NAMALWA (cell line): ENCODE data around the gene NIPBL.
"Not testable (repeated sequence)": the region's sequence is repeated elsewhere in the genome, so short reads cannot be mapped to it uniquely, and the experiment has no call there.

ENCODE experiments used
- DNase-seq: peaks from one replicate; pipeline ENCODE4 v3.0.0-alpha.2; 2015; ENCODE audit warnings: low spot score

NIPBL gene

DNA sequence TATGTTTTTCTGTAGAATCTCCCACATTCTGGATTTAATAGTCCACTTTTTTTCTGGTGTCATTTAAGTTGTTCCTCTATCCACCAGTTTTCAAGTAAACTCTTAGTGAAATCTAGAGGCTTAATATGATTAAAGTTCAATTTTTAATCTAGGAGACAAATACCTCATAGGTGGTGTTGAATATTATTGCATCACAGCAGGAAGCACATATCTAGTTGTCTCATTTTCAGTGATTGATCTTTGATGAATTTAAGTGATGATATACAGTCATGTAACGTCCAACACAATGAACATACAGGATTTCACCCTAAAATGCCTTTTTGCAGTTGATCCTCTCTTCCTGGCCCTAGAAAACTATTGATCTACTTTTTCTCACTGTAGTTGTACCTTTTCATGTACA is 152.3 kb downstream of the NIPBL start:
- DNase-seq = no peak

DNA sequence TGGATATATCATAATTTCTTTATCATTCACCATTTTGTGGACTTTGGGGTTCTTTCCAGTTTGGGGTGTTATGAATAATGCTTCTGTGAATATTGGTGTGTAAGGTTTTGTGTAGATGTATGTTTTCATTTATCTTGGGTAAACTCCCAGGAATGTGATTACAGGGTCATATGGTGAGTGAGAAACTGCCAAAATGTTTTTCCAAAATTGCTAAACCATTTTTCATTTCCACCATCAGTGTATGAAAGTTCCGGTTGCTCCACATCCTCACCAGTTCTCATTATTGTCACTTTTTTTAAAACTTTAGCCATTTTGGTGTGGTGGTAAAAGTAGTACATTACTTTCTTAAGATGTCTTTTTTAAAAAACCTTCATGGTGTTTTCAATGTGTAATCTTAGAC is 152.9 kb downstream of the NIPBL start:
- no peak for DNase-seq

DNA sequence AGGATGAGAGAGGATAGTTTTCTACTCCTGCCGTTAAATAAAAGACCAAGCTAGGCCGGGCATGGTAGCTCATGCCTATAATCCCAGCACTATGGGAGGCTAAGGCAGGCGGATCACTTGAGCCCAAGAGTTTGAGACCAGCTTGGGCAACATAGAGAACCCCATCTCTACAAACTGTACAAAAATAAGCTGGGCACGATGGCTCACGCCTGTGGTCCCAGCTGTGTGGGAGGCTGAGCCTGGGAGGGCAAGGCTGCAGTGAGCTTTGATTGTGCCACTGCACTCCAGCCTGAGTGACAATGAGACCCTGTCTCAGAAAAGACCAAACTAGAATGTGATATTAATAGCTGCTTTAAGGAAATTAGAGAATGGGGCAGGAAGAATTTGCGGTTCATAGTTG is 158.4 kb downstream of the NIPBL start:
- DNase-seq = no peak

DNA sequence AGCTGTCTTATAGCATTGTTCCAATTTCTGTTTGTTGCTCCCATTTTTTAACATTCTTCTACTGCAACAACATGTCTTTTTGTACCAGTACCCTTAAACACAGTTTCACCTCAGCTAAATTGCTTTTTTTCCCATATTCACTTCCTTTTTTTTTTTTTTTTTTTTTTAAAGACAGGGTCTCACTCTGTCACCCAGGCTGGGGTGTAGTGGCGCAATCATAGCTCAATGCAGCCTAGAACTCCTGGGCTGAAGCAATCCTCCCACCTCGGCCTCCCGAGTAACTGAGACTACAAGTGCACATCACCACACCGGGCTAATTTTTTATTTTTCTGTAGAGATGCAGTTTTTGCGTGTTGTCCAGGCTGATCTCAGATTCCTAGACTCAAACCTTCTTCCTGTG is 161.3 kb downstream of the NIPBL start:
- DNase-seq = no peak

DNA sequence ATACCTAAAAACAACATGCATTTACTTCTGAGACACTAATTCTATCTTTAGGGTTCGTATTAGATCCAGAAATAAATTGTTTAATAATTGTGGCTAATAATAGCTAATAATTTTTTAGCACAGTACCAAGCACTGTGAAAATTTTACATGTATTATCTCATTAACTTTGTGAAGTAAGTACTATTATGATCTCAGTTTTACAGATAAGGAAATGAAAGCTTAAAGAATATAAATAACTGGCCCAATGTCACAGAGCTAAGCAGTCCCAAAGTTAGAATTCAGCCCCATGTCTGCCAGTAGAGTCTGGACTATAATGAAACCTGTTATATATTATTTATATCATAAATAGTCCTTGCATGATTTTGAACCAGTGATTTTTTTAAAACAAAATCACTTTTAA is 163.3 kb downstream of the NIPBL start:
- no peak for DNase-seq

DNA sequence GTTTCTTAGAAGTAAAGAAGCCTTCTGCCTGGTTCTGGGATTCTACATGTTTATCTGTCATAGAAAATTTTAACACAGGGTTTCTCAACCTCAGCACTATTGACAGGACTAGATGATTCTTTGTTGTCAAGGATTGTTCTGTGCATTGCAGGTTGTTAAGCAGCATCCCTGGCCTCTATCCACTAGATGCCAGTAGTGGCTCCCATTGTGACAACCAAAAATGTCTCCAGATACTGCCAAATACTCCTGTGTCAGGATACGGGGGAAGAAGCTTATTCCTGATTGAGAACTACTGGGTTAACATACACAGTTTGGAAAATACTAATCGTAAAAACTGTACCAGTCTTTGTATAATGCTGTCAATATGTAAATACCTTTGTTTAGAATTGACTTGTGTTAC is 167.1 kb downstream of the NIPBL start:
- peak; percentile 11 for DNase-seq

DNA sequence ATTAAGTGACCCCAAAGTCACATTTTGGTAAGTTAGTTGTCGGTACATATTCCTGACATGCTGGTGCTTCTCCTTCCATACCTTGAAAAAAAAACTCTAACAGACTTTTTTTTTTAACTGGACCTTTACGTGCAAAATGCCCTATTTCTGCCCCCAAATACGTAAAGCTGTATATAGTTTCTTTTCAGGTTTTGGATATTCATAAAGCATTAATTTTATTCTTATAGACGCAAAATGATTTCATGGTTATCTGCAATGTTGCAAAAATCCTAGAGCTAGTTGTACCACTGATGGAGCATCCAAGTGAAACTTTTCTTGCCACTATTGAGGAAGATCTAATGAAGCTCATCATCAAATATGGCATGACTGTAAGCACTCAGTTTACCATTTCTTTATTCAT is 167.6 kb downstream of the NIPBL start:
- no peak for DNase-seq

DNA sequence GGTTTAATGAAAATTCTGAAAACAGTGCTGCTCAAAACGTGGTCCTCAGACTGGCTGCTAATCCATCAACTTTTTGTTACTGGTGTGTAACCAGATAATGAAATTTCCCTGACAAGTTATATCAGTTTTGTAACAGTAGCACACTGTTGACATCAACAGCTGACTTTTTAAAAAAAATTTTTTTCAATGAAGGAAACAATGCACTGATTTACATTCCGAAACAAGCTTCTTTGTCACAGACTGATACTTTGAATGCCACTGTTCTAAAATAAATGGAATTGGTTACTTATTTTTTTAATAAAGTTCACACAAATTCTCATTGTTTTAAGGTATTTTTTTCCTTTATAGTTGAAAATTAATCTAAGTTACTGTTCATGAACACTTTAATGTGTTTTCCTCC is 169.1 kb downstream of the NIPBL start:
- DNase-seq = no peak

DNA sequence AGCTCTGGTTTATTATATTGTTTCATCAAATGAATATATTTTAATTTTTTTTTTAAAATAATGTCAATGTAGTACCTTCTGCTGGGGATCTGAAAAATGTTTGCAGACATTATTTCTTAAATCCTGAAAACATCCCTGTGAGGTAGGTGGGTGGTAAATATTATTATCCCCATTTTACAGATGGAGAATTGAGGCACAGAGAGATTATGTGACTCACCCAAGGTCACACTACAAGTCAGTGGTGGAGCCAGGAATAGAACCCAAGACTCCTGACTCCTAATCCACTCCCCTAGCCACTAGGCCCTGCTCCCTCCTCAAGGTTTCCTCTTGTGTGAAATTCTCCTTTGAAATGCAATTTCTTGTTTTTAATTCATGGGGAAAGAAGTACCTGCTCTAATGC is 171.4 kb downstream of the NIPBL start:
- DNase-seq = no peak

DNA sequence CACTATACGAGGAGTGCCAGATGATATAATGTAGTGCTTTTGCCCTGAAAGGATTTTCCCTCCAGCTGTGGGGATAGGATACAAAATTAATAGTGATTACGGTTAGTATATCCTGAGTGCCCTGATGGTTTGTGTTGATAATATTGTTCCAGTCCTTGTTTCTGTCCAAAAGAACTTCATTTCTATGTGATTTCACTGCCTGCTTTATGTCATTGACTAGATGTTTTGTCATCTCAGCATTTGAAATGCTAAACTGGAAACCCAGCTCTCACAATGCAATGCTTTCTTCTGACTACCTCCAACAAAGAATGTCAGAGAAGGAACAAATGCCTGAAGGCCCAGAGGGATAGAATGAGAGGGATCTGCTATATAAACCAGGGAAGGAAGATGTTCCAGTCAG is 177.8 kb downstream of the NIPBL start:
- no peak for DNase-seq

DNA sequence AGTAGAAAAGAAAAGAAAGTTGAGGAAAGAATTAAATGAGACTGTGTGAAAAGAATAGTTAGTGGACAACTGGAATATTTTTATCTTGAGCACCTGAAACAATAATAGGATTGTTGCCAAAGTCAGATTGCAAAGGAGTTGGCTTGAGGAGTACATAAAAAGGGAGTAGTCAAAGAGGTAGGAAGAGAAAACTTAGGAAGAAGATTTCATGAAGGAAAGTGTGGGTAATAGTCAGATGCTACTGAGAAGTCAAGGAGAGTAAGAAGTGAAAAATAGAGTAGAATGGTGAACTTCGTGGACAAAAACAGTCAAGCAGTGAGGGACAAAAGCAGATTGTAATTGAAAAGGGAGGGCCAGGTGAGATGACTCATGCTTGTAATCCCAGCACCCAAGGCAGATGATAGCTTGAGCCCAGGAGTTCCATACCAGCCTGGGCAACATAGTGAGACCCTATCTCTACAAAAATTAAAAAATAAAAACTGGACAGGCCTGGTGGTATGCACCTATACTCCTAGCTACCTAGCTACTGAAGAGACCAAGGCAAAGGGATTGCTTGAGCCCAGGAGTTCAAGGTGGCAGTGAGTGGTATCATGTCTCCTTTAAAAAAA is 178.9 kb downstream of the NIPBL start:
- no peak for DNase-seq

DNA sequence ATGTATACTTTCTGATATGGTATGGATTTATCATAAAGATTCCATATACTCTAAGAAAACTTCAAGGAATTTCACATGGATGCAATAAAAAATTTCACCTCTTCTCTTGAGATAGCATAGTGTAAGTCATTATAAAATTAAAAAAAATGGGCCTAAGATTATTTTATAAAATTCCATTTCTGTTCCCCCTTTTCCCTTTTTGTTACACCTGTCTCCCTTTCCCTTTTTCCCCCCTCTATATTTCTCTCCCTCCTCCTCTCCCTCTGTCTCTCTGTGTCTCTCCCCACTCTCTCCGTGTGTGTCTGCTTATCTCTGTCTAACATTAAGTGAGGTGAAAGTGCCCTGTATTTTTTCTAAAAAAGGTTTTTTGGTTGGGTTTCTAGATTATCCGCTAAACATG is 180.2 kb downstream of the NIPBL start:
- DNase-seq = no peak

DNA sequence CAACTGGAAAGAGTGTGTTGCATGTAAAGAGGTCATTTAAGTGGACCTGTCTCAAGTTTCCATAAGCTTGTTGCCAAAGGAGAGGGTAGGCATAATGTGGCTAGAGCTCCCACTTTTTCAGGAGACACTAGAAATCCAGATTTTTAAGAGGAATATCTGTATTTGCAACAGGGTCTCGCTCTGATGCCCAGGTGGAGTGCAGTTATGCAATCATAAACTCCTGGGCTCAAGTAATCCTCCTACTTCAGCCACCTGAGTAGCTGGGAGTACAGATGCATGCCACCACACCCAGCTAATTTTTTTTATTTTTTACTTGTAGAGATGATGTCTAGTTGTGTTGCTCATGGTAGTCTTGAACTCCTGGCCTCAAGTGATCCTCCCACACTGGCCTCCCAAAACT is 183.5 kb downstream of the NIPBL start:
- DNase-seq = no peak

DNA sequence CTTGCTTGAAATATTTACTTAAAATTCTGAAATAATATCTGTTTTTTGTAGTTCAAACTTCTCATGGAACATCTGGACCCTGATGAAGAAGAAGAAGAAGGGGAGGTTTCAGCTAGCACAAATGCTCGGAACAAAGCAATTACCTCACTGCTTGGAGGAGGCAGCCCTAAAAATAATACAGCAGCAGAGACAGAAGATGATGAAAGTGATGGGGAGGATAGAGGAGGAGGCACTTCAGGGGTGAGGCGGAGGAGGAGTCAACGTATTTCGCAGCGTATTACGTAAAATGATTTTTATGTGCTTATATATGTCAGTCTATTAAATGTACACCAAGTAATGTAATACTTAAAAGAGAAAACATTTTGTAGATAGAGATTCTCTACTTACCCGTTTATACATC is 187.2 kb downstream of the NIPBL start:
- DNase-seq = no peak

DNA sequence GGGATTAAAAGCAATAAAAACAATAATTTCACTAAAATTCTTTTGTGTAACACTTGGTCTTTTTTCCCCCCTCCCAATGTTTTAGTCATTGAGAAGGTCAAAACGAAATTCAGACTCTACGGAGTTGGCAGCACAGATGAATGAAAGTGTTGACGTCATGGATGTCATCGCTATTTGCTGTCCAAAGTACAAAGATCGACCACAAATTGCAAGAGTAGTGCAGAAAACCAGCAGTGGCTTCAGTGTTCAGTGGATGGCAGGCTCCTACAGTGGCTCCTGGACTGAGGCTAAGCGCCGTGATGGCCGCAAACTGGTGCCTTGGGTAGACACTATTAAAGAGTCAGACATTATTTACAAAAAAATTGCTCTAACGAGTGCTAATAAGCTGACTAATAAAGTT is 187.9 kb downstream of the NIPBL start:
- no peak for DNase-seq

DNA sequence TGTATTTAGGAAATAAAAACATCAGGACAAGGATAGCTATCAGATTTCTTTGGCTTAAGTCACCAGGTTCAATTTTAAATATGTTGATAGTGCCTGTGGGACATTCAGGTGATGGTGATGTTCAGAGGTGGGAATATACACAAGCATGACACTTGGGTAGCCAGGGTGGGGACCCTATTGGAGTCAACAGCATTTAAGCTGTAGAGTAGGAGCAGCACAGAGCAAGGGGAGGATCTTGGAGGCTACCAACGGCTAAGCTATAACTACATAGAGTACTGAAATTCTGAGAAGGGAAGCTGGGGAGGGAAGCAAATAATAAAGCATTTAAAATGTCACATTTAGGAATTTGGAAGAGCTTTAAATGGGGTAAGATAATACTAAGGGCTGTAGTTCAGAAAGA is 194.9 kb downstream of the NIPBL start:
- DNase-seq = no peak

DNA sequence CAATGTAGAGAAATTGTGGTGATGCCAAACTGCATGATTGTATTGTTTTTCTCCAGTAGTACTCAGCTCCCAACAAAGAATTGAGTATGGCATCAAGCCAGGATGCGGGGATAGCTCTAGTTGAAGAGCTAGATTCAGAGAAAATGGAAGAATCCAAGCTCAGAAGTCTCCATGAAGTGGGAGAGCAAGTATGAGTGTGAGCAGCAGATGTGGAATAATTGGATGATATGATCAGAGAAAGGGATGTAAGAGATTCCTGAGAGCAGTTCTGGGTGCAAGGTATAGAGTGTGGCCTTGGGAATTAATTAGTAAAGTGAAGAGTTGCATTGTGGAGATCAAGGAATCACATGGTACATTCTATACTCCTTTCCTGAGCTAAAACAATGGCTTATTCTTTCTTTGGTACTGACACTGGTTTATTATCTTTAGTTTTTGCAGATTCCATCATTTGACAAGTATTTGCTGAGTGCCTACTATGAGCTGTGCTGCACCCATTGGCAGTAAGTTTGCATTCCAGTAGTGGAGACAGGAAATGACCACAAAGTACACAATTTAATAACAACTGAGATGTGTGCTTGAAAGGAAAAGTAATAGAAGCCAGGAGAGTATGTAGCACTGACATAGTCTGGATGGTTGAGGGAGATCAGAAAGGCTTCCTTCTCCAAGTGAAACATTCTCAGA is 195.5 kb downstream of the NIPBL start:
- no peak for DNase-seq

DNA sequence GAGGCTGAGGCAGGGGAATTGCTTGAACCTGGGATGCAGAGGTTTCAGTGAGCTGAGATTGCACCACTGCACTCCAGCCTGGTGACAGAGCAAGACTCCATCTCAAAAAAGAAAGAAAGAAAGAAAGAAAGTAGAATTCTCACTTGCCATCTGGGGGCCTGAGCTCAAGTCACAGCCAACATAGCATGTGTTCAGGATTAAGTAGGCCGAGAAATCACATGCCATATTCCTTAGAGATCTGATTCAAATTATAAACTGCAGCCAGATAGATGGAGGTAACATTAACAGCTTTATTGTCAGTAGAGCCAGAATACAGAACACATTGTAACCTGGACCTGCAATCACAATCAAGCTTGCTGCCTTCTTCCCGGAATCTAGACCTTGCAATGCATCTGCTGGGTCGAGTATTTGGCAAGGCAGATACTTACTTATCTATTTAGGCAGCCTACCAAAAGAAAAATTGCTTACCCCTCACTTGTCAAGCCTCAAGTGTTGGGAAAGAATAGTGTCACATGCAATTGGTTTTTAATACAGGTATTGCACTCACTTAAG is 198.9 kb downstream of the NIPBL start:
- DNase-seq = no peak

DNA sequence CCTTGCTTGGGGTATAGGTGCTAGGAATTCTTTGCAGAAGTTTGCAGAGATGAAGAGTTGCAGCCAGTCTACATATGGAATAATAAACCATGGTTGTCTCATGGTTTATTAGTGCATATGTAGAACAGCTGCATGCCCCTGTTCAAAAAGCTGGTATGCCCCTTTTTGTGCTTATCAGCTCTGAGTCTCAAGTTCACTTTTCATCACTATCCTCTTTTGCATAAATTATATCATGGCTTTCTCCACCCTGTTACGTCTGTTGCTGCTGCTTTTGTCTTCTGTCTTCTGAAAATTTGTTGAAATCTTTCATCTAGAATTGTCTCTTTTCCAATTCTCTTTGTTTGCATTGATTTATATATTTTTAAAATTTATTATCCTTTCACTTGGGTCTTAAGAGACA is 200.6 kb downstream of the NIPBL start:
- DNase-seq = no peak

DNA sequence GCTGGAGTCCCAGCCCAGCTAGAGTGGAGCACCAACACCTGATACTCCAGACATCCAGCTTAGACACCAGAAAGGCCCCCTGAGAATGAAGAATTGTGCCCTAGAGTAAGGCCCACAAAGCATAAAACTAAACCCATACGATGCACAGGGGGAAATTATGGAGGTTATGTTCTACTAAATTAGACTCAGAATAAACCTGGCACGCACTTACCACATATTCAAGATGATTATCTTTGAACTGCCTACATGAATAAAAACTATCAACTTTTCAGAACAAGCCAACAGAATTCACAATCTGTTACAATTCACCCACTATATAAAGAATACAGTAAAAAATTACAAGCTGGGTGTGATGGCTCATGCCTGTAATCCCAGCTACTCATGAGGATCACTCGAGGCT is 204.1 kb downstream of the NIPBL start:
- no peak for DNase-seq

DNA sequence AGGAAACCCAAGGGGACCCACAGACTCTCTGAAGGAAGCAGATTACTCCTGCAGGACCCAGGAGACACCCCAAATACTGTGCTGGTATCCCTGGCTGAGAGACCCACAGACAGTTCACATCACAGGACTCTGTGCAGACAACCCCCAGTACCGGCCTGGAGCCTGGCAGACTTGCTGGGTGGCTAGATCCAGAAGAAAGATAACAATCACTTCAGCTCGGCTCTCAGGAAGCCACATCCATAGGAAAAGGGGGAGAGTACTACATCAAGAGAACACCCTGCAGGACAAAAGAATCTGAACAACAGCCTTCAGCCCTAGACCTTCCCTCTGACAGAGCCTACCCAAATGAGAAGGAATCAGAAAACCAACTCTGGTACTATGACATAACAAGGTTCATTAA is 206.4 kb downstream of the NIPBL start:
- DNase-seq = not testable (repeated sequence)

DNA sequence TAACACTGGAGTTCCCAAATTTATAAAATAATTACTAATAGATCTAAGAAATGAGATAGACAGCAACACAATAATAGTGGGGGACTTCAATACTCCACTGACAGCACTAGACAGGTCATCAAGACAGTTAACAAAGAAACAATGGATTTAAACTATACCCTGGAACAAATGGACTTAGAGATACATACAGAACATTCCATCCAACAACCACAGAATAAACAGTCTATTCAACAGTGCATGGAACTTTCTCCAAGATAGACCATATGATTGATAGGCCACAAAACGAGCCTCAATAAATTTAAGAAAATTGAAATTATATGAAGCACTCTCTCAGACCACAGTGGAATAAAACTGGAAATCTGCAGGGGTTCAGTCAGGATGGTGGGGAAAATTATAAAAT is 209.5 kb downstream of the NIPBL start:
- DNase-seq = not testable (repeated sequence)

DNA sequence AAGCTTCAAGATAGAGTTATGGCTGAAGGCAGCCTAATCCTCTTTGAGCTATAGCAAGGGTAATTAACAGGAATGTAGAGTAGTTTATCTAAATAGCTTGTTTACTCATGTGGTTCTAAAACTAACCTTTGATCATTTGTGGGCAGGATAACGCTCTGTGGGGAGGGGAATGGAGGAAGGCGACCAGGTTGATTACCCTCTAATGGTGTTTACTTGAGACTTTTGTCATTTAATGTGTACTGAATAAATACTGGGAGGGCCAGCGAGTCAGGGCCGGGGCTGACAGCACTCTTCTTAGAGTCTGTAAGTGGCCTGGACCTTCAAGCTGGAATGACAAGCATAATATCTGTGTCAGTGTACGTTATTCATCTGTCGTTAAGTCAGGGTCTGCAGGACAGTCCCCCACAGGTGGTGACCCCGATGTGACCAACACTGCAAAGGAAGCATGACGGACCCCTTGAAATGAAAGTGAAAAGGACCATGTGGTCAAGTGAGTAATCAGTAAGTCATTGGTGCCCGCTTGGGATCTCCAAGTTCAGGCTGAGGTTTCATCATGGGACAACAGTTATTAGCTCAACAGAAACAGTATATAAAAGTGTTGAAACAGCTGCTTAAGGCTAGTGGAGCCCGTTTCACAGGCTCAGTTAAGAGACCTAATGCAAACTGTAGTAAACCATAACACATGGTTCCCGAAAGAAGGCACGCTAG is 210.1 kb downstream of the NIPBL start:
- DNase-seq = no peak
